ENCODE measurements around the gene DPP8.

Gene DPP8

DNA sequence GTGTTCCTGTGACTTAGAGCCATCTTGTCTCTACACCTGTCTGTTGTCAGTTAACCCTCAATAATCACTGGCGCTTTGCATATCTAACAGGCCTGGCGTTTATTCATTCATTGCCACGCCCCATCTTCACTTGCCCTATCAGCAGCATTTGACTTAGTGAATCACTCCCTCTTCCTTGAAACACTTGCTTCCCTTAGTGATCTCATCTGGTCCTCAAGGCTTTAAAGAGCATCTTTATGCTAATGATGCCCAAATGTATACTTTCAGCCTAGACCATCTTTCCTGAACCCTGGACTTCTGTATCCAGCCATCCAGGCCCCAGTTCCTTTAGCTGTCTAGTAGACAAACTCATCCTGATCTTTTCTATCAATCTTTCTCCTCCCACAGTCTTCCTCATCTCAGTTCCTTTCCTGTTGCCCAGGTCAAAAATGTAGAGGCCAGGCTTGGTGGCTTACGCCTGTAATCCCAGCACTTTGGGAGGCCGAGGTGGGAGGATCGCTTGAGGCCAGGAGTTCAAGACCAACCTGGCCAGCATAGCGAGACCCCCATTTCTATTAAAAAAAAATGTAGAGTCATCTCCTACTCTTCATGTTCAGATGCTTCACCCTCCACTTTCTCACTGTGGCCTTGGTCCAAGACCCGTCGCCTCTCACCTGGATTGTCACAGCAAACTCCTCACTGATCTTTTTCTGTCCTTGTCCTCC, 93.4 kb downstream of the DPP8 start:
- DNase-seq (ENCODE audit: low read depth) = no peak

DNA sequence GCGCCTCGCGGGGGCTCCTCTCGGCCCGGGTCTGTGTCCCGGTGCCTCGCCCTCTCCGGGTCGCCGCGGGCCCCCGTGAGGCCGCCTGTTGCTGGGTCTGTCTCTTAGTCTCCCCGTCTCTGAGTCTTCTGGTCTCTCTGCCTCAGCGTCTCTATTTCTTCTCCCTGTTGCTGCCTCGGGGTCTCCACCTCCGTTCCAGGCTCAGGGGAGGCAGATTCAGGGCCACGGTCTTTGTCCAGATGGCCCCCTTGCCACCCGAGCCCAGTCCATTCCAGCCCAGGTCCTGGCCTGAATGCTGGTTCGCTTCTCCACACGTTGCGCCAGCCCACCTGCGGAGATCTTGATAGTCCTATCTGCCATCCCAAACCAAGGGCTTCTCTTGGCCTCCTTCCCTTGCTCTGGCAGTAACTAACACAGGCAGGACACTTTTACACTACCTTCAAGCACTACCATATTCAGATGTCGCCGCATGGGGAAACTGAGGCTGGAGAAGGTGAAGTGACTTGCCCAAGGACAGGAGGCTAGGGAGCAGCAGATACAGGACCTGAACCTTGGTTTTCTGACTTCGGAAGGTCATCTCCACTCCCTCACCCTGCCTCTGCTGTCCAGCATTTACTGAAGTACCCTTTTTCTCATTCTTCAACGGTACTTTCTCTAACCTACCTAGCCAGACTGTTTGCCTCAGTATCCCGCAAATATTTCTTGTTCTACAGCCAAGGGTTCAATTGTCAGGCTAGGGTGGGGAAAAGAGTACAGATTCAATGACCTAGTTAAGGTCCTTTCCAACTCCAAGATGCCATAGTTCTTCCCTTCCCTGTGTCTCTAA, 94.1 kb downstream of the DPP8 start:
- no peak for DNase-seq (ENCODE audit: low read depth)

DNA sequence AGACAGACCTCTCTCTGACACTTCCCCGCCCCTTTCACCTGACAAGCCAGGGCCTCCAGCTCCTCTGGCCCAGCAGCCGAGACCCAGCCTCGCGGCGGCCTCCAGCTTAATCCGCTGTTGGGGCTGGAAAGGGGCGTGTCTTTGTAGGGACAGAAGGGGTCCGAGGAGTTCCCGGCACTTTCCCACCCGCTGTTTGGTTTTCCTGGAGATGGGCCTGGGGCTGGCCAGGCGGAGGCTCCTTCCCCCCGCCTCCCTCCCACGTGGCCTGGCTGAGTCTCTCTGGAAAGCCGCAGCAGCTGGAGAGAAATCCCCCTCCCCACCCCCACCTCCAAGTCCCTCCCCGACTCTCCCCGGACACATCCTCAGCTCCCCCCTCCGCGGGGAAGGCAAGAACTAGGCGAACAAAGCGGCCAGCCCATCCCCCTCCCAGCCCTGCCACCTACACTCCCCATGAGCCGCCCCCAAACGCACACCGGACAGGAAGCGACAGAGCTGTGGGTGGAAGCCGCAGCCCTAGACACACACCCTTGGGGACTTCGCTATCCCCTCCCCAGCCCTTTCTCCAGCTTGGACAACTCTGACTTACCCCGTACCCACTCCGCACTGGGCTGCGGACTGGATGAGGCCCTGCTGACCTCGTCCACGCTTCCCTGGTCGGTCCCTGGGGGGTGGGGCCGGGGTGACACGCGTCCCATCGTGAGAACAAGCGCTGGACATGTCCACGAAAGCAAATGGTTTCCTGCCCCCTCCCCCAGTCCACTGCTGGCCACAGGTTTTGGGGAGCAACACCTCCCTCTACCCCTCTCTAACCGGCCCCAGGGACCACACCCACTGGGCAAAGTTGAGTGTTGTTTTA, 95.9 kb downstream of the DPP8 start:
- DNase-seq (ENCODE audit: low read depth) = no peak

DNA sequence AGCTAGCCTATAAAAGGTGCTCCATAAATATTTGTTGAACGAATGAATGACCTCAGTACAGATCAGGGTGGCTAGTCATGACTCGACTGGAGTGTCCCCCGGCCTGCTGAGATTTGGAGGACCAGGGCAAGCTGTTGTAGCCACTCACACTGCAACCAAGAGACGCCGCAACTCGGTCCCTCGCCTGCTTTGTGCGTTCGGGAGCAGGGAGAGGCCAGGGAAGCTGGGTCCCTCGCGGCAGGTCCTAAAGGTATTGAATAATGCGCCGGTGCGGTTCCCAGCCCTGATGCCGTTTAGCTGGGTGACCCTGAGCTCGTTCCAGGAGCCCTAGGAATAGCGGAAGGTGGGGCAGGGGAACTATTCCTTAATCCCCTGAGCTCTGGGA, 96.5 kb downstream of the DPP8 start:
- no peak for DNase-seq (ENCODE audit: low read depth)

DNA sequence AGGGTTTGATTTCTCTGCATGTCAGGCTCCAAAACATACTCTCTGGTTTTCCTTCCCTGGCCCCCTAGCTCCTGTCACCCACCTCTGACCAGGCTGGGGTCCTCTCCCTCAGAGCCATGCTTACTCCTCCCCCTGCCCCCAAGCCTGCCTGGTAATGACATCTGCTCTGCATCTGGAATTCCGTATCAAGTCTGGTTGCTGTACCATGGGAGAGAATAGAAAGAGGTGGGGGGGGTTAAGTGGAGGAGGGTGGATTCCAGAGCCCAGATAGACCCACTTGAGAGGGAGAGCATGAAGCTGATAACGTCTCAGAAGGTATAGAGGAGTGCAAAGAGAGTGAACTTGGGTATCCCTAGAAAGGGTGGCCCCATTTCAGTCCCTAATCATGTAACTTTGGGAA, 98.9 kb downstream of the DPP8 start:
- DNase-seq (ENCODE audit: low read depth) = no peak

DNA sequence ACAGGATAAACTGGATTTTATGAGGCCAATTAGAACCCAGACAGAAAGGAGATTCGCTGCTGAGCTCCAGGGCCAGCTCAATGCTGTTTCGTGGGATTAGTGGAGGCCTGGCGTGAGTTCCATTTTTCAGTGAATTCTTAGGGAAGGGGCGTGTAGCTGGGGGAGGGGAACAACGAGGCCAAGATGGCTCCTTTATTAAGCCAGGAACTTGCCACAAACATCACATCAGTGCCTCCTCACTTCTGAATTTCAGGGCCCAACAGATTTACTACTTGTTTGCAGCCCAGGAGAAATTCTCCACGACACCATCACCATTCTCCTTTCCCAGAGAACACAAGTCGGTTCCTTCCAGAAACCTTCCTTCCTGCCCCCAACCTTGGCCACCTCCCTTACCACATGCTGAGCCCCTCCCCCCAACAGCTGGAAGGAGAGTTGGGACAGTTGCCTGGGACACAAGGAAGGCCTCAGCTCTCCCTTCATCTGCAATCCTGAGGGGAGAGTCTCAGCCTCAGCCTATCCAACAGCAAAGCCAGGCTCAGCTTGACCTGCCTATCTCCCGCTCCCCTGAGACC, 100.6 kb downstream of the DPP8 start:
- no peak for DNase-seq (ENCODE audit: low read depth)

DNA sequence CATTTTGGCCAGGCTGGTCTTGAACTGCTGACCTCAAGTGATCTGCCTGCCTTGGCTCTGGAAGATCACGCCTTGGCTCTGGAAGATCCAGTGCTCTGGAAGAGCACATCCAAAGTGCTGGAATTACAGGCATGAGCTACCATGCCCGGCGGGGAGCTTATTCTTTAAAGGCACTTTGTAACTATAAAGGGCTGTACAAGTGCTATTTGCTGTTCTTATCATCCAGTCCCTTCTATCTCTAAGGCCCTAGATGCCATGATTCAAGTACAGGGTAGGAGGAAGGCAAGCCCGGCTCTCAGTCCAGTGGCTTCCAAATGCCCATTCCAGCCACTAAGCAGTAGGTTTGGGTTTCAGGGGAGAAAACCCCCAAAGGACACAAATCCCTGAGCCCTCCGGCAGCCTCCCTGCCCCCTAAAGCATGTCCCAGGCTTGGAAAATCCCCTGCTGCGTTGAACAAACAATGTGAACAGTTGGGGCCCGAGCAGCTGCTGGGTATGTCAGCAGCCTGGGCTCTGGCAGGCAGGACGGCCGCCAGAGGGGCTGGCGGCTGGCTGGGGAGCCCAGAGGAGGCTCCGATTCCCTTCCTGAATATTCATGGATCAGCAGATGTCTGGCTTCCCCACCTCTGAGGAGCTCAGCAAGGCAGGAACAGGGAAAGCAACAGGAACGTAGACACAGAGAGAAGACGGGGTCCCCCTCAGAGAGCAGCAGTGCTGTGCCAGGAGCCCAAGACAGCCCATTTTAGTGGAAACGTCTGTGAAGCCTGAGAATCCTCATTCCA, 102.5 kb downstream of the DPP8 start:
- DNase-seq (ENCODE audit: low read depth) = no peak

DNA sequence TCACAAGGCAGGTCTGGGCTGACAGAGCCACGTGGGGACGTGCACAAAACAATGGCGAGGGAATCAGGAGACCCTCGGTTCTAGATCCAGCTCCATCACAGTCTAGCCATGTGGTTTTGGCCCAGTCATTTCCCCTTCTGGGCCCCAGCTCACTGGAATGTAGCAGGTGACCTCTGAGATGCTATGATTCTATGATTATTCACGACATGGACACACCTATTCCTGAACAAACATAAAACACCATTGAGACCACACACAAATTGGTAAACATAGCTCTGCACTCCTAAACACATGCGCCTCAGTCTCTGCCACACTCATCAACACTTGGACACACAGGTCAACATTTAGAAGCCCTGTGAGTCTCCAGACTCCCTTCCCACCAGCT, 103.7 kb downstream of the DPP8 start:
- DNase-seq (ENCODE audit: low read depth) = no peak

DNA sequence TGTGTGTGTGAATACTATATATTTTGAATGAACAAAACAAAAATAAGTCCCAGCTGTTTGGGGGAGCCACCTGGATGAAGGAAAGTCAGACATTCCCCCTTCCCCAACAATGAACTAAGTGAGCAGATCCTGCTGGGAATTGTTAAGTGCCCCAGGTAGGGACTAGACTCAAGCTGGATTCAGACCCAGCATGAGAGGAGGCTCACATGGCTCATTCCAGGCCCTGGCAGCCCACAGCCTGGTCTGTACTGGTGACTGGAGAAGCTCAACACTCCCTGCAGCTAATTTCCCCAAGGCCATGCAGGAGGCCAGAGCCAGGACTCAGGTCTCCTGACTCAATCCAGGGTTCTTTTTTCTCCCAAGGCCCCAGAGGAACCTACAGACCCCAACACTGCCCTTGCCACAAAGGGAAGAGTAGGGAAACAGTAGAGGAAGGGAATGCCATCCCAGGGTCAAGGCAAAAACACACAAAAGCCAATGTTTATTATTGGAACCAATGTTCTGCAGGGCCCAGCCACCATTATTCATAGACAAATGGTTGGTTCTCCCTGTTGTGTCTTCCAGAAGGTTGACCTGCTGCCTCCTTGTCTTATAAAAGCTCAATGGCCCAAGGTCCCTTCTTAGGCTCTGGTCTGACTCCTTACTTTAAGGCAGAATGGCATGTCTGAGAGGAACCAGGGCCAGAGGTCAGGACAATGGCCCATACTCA, 104.3 kb downstream of the DPP8 start:
- no peak for DNase-seq (ENCODE audit: low read depth)

DNA sequence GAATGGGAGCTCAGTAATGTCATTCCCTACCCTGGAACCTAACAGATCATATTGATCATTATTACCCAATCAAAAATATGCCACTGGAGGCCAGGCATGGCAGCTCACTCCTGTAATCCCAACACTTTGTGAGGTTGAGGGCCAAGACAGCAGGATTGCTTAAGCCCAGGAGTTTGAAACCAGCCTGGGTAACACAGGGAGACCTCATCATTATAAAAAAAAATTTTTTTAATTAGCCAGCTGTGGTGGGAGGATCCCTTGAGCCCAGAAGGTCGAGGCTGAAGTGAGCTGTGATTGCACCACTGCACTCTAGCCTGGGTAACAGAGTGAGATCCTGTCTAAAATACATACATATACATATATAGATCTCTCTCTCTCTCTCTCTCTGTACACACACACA, 104.9 kb downstream of the DPP8 start:
- DNase-seq (ENCODE audit: low read depth) = no peak

DNA sequence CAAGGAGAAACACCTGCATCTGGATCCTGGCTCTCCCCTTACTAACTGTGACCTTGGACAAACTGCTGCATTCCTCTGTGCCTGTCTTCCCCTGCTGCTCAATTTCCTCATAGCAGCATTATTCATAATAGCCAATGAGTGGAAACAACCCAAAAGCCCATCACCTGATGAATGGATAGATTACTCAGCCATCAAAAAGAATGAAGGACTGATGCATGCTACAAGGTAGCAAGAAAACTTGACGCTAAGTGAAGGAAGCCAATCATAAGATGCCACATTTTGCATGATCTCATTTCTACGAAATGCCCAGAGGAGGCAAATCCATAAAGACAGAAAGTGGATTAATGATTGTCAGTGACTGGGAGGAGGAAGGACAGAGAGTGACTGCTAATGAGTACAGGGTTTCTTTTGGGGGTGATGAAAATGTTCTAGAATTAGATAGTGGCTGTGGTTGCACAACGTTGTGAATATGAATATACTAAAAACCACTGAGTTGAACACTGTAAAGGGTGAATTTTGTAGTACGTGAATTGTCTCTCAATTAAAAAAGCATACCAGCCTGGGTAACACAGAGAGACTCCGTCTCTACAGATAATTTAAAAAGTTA, 105.9 kb downstream of the DPP8 start:
- no peak for DNase-seq (ENCODE audit: low read depth)

DNA sequence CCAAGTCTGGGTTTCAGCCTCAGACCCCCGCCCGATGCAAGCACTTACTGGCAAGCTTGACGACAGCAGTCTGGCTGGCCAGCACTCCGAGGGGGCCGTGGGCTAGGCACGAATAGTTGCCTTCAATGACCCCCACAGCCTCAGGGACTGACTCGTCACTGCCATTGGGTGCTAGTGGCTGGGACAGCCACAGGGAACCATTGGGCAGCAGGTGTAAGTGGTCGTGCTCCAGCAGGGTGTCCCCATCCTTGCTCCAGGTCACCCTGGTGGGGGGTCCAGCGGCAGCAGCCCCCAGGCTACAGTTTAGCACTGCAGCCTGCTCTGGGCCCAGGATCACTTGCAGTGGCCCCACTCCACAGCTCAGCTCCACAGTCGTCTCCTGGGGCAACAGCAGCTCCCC, 106.5 kb downstream of the DPP8 start:
- no peak for DNase-seq (ENCODE audit: low read depth)

DNA sequence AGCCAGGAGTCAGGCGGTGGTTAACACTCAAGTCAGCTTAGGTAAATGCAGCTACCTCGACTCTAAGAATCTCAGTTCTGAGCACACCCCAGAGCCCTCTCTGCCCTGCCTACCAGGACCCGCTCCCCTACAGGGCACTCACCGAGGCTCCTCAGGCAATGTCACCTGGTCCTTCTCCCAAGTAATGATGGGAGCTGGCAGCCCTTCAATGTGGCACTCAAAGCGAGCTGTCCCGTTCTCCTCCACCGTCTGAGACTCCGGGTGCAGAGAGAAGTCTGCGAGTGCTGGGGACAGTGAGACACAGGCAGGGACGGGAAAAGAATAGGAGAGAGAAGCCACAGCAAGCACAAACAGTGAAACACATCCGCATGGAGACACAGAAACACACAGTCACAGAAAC, 107.5 kb downstream of the DPP8 start:
- DNase-seq (ENCODE audit: low read depth) = no peak

DNA sequence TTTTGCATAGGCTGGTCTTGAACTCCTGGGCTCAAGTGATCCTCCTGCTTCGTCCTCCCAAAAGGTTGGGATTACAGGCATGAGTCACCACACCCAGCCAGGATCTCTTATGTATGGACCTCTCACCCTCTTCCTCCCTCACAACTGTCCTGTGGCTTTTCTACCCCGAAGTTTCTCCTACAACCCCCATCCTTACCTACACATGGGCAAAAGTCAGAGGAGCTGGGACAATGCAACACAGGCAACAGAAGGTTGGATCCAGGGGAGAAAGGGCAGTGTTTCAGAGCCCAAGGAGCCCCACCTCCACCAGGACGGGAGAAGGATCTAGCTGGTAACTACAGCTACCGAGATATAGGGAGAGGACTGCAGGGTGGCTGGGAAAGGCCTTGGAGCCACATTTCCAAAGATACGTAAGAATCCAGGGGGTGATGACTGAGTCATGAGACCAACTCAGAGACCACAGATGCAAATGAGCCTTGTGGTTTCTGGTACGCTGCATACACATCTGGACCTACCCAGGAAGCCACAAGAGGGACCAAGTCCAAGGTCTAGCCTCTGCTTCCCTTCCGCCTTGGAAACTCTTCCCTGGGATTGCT, 108.4 kb downstream of the DPP8 start:
- no peak for DNase-seq (ENCODE audit: low read depth)

DNA sequence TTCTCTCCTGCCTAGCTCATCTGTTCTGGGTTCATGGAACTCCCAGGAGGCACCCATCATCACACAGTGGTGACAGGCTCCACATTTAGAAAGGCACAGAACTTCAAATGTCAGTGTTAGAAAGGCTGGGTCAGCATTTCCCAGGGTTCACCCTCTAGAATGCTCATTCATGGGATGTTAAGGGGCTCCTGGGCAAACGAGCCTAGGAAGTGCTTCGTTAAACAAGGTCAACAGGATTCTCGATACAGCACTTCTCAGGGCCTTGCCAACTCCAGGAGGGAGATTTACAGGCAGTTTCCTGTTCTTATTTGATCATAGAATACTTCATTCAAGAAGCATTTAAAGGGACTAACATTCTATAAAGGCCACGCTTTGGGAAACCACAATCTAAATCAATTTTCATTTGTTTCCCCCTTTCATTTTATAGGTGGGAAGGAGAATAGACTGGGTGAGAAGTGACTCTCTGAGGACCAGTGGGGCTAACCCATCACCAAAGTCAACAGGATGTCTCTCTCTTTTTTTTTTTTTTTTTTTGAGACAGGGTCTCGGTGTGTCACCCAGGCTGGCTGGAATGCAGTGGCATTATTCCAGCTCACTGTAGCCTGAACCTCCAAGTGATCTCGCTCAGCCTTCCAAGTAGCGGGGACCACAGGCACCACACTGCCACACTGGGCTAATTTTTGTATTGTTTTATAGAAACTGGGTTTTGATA, 109.0 kb downstream of the DPP8 start:
- no peak for DNase-seq (ENCODE audit: low read depth)

DNA sequence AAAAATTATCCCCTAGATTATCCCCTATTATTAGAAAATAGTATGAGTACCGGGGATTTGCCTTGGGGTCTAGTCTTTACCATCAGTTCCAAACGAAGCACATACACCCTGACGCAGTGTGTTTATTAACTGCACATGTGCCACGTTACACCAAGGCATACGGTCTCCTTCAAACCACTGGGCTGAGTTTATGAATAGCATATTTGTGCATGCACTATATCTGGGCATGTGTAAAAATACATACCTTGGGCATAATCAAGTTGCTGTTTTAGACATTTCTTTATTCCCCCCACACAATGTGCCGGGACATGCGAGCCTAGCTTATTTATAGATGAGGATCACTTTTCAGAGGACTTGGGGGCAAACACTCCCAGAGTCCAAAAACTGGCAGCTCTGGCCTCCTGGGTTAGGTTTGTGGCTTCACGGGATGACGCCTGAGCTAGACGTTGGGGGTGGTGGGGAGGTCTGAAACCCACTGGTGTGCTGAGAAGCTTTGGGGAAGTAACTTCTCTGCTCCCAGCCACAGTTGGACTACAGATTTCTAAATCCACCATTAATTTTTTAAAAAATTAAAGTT, 111.0 kb downstream of the DPP8 start:
- no peak for DNase-seq (ENCODE audit: low read depth)

DNA sequence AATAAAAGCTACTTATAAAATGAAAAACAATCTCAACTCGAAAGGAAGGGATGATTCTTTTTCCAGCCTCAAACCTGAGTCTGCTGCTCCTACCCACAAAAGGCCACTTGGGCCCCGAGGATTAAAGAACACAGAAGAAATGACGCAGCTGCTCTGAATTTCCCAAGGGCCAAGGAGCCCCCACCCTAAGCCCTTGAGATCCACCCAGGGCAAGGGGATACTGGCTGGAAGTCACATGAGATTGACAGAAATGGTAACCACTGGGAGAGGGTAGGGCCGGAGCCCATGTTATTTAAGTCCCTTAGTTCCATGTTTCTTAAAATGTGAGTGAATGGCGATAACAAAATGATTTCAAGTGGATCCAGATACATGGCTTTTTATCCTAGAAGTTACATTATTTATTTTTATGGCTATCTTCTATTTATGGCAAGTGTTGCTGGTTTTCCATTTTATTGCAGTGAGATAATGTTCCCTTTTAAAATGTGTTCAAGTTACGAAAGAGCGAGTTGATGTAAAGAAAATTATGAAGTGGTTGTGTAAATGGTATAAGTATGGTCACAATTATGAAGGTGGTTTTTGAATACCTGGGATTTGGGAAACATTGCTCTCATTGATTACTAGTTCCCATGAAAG, 111.6 kb downstream of the DPP8 start:
- no peak for DNase-seq (ENCODE audit: low read depth)

DNA sequence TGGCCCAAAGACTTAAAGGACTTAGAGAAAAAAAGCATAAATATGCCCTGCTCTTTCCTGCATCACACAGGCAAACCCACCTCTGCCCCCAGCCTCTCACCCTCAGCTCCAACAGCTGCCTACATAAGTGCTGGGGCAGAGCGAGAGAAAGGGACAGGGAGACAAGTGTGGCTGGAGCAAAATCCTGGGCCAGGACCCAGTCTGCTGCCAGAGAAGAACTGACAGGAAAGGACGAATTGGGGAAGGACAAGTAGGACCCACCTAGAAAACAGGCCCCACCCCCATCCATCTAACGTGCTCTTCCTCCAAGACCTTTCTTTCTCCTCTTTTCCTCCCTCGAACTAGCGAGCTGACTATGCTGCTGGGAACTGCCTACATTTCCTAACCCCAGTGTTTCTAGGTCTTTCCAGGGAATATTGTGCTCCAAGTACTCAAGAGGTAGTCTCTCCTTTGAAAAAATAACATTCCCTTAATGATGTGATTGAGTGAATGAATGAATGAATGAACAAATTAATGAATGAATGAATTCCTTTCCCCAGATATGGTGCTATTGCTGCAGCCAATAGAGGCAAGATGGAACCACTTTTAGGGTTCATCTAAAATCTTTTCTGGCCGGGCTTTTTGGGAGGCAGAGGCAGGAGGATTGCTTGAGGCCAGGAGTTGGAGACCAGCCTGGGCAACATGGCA, 113.2 kb downstream of the DPP8 start:
- no peak for DNase-seq (ENCODE audit: low read depth)
